IPS-NIHi11 (cell line): ENCODE results near the gene RRP1B.
"Not testable (repeated sequence)": the region's sequence is repeated elsewhere in the genome, so short reads cannot be mapped to it uniquely, and the experiment has no call there.

ENCODE experiments used
- DNase-seq: peaks from one replicate; pipeline ENCODE4 v3.0.0; 2012; ENCODE audit warnings: mixed read lengths, low spot score

The RRP1B gene, protein sequence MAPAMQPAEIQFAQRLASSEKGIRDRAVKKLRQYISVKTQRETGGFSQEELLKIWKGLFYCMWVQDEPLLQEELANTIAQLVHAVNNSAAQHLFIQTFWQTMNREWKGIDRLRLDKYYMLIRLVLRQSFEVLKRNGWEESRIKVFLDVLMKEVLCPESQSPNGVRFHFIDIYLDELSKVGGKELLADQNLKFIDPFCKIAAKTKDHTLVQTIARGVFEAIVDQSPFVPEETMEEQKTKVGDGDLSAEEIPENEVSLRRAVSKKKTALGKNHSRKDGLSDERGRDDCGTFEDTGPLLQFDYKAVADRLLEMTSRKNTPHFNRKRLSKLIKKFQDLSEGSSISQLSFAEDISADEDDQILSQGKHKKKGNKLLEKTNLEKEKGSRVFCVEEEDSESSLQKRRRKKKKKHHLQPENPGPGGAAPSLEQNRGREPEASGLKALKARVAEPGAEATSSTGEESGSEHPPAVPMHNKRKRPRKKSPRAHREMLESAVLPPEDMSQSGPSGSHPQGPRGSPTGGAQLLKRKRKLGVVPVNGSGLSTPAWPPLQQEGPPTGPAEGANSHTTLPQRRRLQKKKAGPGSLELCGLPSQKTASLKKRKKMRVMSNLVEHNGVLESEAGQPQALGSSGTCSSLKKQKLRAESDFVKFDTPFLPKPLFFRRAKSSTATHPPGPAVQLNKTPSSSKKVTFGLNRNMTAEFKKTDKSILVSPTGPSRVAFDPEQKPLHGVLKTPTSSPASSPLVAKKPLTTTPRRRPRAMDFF

GRCh38 chr21:43659136-43660000 lies at the start of gene RRP1B, which contains the start of gene HSF2BP:
Gene RRP1B, plus strand, starts transcription at chr21:43659560. Its CDS starts 105 bp downstream, at chr21:43659665.
Gene HSF2BP, minus strand, starts transcription at chr21:43659488. Its CDS starts 1,392 bp downstream, at chr21:43658096.
- DNase-seq = peak; percentile 99

DNA sequence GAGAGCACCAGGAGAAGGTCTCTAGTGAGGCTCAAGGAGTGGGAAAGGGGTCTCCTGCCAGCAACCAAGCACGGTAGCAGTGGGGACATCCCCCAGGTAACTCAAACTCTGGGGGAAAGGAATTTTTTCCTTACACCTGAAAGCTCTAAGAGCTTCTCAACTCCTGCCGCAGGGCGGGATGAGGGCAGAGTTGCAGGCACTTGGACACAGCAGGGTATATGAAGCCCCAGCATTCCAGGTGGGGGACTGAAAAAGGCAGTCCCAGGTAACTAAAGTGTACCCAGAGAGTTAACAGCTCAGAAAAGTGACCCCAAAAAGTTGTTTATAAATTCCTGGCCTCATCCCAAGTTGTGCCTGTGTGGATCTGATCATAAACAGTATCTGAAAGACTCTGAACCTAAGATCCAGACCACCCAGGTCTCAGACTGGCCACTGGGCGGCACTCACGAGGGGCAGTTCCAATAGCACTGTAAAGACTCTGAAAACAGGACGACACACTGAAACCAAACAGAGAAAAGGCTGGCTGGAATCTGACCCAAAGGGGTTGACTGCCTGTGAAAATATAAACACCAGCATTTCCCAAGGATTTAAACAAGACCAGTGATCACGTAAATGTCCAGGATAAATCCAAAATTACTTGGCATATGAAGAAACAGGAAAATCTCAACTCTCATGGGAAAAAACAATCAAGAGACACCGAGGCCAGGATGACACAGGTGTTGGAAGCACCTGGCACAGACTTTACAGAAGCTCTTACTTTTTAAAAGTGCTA lies 47.6 kb upstream of the RRP1B start:
- peak; percentile 74 for DNase-seq

- DNase-seq = no peak
These were observed 45.4 kb upstream of the RRP1B start for GRCh38 chr21:43613755-43614638.

- no peak for DNase-seq
These were observed 44.5 kb upstream of the RRP1B start for GRCh38 chr21:43614839-43615238.

GRCh38 chr21:43616861-43617260 lies 42.5 kb upstream of the RRP1B start:
- DNase-seq = not testable (repeated sequence)

DNA sequence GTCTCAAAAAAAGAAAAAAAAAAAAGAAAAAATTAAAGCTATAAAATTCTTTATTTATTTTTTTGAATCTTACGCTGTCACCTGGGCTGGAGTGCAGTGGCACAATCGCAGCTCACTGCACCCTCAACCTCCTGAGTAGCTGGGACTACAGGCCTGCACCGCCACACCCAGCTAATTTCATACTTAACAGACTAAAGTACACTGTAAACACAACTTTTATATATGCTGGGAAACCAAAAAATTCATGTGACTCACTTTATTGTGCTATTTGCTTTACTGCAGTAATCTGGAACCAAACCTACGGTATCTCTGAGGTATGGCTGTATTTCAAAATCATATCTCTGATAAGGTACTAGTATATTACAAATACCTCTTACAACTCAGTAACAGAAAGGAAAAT lies 40.4 kb upstream of the RRP1B start:
- no peak for DNase-seq

- no peak for DNase-seq
These were observed 40.0 kb upstream of the RRP1B start for GRCh38 chr21:43619344-43619743.

DNA sequence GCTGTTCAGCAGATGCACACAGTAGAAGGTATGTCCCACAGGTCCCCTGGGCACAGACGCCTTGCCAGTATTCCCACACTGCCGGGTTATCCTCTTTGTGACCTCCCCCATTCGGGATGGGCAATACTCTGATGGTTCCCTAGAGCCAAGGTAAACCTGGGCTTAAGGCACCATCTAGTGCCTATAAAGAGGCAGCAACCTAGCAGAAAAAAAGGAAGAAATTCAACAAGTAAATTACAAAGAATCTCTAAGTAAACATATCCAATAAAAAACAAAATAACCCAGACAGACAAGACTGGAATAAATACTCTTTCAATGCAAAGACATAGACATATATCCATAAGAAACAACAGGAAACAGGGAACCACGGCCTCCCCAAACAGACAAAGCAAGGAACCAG lies 39.5 kb upstream of the RRP1B start:
- no peak for DNase-seq

DNA sequence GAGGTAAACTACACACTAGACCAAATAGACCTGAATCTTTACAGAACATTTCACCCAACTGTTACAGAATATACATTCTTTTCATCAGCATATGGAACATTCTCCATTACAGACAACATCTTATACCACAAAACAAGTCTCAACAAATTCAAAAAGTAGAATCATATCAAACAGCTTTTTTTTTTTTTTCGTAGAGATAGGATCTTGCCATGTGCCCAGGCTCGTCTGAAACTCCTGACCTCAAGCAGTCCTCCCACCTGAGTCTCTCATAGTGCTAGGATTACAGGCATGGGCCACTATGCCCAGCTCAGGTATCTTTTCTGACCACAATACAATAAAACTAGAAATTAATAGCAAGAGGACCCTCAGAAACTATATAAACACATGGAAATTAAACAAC lies 36.6 kb upstream of the RRP1B start:
- DNase-seq = no peak

DNA sequence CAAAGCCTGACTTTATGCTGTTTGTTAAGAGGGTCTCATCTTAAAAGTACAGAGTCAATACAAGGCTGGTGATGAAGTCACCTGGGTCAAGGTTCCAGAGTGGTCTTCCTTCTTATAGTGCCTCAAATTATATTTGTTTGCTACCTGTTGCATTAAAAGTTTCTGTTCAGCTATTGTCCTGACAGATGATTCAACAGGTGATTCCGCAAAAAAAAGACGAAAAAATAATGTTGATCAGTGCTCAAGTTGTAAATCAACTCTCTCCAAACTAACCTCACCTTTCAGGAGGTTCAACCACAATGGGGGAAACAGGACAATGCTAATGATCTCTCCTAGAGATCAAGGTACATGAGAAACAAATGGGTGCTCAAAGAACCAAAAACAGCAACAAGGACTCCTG lies 35.8 kb upstream of the RRP1B start:
- no peak for DNase-seq

DNA sequence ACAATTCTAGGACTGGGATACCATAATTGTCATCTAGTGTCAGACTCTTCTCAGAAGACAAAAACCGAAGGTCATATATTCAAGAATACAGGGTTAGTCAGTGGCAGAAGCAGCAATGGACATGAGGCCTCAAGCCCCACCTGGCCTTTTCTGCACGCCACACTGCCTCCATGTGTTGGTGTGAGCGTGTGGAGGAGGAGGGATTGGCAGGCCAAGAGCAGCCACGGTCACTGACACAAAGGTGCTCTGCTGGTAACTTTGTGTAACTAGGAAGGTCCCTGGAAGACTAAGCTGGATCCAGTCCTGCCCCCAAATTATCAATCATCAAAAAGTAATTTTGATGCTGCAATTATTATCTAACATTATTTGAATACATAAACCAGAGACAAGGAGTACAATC lies 35.0 kb upstream of the RRP1B start:
- peak; percentile 35 for DNase-seq

- DNase-seq = no peak
These were observed 33.0 kb upstream of the RRP1B start for GRCh38 chr21:43626390-43626789.

- DNase-seq = no peak
These were observed 31.8 kb upstream of the RRP1B start for GRCh38 chr21:43627527-43627926.

GRCh38 chr21:43631411-43632107 lies 27.8 kb upstream of the RRP1B start:
- DNase-seq = no peak

DNA sequence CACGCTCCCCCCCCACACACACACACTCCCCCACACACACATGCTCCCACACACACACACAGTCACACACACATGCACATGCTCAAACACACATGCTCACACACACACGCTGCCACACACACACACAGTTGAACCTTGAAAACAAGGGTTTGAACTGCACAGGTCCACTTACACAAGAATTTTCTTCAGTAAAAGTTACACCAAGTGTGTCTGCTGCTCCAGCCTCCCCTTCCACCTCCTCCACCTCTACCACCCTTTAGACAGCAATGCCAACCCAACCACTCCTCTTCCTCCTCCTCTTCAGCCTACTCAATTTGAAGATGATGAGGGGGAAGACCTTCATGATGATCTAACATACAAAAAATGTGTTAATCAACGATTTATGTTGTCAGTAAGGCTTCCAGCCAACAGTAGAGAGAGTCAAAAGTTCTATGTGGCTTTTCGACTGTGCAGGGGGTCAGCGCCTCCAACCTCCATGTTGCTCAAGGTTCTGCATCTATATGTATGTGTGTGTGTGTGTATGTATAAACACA lies 26.9 kb upstream of the RRP1B start:
- DNase-seq = no peak

GRCh38 chr21:43634618-43635017 lies 24.7 kb upstream of the RRP1B start:
- no peak for DNase-seq

DNA sequence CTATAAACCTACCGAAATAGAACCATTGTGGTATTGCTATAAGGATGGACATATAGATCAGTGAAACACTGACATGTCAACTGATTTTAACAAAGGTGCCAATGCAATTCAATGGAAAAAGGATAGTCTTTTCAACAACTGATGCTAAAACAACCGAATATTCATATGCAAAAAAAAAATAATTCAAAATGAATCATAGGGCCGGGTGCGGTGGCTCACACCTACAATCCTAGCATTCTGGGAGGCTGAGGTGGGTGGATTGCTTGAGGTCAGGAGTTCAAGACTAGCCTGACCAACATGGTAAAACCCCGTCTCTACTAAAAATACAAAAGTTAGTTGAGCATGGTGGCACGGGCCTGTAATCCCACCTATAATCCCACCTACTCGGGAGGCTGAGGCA lies 23.9 kb upstream of the RRP1B start:
- DNase-seq = no peak

DNA sequence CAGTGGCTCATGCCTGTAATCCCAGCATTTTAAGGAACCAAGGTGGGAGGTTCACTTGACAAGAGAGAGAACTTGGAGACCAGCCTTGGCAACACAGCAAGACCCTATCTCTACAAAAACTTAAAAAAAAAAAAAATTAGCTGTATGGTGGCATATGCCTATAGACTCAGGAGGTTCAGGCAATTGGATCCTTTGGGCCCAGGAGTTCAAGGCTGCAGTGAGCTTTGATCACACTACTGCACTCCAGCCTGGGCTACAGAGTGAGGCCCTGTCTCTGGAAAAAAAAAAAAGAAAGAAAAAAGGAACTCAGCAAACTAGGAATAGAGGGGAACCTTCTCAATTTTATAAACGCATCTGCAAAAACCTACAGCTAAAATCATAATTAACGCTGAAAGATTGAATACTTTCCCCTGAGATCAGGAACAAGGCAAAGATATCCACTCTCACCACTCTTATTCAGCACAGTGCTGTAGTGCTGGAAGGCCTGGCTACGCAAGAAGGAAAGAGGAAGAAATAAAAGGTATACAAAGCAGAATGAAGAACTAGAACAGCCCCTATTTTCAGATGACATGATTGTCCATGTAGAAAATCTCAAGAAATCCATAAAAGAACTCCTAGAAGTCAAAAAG lies 21.7 kb upstream of the RRP1B start:
- DNase-seq = no peak
